Subcutaneous adipose tissue (tissue), 4 donors: ENCODE measurements around the gene RUNX2. TPM values are rescaled to one million over a fixed set of nuclear protein-coding genes. Genes with fewer than 3 reads are reported as not detected.

Experiments
- total RNA-seq, 4 donors: library from RNA; depleted of rRNA; stranded (reverse); fragments of >200 nt; gene quantifications; one replicate each; pipeline ENCODE4 v1.1.0, GENCODE V29; 2016
- TF ChIP-seq, protein P1 (sequence below): fragments of 450-650 bp; IDR thresholded peaks from one replicate; pipeline ENCODE4 v1.5.1; 2016; ENCODE audit warnings: low read depth, mild to moderate bottlenecking, control low read depth, antibody characterized with exemption, moderate library complexity

Gene RUNX2
- total RNA-seq, 4 donors from 2014 or later = 1.3 to 4.6 (median 2.6) TPM

DNA sequence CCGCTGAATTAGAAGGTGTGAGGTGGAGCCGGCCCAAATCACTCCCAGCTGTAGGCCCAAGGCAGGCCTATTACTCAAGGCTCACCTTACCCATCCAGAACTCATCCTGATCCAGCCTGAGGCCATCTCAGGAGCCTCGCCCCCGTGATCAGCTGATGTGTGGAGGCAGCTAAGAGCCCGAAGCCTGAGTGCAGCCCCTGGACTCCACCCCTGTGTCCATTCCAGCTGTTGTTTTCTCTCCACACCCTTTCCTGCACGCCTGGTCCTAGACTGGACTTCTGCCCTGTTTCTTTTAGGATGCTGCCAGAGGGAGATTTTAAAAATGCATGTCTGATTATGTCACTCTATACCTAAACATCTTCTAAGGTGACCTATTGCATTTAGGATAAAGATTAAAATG is 174.3 kb downstream of the RUNX2 start:
- TF ChIP-seq, protein P1, sequence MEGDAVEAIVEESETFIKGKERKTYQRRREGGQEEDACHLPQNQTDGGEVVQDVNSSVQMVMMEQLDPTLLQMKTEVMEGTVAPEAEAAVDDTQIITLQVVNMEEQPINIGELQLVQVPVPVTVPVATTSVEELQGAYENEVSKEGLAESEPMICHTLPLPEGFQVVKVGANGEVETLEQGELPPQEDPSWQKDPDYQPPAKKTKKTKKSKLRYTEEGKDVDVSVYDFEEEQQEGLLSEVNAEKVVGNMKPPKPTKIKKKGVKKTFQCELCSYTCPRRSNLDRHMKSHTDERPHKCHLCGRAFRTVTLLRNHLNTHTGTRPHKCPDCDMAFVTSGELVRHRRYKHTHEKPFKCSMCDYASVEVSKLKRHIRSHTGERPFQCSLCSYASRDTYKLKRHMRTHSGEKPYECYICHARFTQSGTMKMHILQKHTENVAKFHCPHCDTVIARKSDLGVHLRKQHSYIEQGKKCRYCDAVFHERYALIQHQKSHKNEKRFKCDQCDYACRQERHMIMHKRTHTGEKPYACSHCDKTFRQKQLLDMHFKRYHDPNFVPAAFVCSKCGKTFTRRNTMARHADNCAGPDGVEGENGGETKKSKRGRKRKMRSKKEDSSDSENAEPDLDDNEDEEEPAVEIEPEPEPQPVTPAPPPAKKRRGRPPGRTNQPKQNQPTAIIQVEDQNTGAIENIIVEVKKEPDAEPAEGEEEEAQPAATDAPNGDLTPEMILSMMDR = no peak

DNA sequence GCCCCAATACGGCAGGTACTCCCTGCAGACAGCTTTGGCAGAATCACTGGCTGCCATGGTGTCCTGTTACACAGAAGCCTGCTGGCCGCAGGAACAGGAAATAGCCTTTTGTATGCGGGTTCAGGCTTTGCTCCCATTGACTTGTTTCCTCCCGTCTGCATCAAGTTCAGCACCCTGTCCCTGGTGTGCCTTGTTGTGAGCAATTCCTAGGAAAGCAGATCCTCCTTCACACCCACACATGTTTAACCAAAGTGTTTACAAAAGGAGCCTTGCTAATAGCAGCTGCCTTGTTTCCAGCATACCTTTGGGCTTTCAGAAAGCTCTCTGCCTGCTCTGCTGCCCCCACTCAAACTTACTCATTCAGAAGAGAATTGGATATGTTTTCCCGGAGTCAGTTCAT is 176.8 kb downstream of the RUNX2 start:
- TF ChIP-seq, protein P1 = no peak

DNA sequence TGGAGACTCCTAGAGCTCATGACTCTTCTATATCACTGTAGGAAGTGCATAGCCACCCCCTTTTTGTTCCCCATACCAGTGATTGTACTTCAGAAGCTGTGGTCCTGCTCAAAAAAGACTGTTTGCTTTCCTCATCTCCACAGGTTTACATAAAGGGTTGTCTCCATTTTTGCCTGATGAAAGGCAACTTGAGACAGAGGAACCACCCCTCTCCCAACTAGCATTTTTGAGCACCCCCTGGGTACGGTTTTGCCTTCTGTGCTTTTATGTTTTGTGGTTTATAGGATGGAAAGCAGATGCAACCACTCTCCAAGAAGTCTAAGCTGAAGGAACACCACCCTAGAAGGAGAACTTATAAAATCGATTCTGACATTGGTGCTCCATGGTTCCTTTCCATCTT is 177.3 kb downstream of the RUNX2 start:
- TF ChIP-seq, protein P1 = no peak

DNA sequence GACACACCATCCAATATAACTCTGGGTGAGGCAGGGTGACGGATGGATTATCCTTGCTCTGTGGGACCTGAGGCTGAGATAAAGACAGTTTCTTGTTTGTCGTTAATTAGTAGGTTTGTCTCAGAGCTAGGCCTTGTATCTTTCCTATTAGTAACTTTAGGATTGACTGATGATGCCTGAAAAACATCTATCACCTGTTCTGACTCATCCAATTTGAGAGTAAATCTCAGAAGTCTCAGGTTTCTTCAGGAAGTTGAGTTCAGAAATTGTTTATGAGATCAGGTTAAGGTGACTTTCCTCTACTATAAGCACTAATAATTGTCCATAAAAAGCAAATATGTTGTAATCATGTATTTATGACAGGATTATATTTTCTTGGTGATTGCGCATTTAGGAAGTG is 179.1 kb downstream of the RUNX2 start:
- TF ChIP-seq, protein P1 = no peak

DNA sequence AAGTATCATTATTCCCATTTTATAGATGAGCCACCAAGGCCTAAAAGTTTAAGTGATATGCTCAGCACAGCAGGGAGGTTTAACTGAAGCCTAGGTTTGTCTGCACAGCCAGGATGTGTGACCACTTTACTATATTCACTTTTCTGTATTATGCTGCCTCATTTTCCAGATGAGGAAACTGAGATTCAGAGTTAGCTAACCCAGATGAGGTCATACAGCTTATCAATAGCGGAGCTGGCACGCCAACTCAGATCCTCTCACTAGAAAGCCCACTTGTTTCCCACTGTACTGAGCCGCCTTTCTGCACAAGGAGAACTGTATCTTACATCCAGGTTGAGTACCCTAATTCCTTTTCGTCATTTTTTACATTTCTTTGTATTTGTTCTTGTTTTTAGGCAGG is 181.3 kb downstream of the RUNX2 start:
- TF ChIP-seq, protein P1 = no peak

DNA sequence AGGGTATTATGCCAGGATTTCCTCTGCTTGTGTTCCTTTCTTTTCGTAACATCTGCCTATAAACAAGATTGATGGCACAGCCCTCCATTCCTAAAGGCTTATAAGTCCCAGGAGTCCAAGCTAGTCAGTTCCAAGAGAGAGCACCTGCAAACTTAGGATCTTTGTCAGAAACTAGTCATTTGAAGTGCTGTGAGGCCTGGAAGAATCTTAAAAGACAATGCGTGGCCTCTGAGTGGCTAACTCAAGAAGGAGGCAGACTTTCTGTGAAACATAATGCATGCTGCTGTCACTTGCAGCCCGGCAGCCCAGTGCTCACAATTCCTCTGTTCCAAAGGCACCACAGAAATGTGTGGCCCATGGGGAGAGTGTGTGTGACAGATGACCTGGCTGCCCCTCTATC is 184.6 kb downstream of the RUNX2 start:
- TF ChIP-seq, protein P1 = no peak

DNA sequence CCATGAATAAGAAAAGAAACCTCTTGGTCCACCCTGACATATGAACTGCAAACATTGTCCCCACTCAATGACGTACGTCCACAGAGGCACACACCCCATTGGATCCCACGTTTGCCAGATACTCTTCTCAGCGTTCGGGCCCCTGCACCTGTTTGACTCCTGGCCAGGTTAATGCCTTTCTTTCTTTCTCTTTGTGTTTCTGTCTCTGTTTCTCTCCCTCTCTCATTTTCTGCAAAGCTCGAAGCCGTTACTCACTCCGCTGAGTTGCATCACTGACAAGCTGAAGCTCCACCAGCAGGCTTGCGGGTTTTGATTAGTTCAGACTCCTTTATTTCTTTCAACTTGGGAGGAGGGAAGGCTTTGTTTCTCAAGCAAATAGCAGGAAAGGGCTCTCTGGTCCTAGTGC is 185.1 kb downstream of the RUNX2 start:
- TF ChIP-seq, protein P1 = no peak
